ENCODE measurements around the gene DLGAP1.

DLGAP1 gene

DNA sequence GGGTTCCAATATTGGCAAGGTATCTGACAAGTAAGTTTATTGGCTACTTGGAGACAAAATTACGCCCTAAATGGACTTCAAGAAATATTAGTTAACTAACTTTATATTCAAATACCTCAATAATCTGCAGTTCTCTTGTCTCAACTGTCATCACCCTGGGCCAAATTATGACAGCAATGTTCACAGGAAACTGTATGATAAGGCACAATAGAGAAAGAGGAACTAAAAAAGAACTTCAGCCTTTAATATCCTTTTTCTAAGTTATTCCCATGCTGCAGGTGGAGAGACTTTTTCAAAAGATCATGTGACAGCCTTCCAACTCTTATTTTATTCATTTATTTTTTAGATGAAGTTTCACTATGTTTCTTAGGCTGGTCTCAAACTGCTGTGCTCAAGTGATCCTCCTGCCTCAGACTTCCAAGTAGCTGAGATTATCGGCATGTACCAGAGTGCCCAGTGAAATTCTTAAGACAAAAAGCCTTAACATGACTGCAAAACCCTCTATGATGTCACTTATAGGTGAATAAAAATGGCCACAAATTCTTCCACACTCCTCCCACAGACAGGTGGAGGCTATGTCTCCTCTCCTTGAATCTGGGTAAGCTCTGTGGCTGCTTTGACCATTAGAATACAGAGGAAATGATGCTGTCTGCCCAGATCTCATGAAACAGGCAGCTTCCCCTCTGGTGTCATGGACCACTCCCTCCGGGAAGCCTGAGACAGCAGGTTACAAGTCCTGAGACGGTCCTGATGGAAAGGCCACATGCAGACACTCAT lies 794.2 kb downstream of the DLGAP1 start:
- ChIA-PET CTCF (interaction anchor here (0.5 kb wide), 1 partner anchor 28 kb away, joined by 4 read pairs; no protein-coding TSS in a partner anchor), POLR2A (no interaction called here)
- no peak for DNase-seq (ENCODE audit: extremely low spot score)
- TF ChIP-seq LEF1 (IDR thresholded peaks at IDR 0.05; ENCODE audit: borderline replicate concordance) (no peak), ELF4 (IDR thresholded peaks at IDR 0.05) (no peak), FOXK2 (IDR thresholded peaks at IDR 0.05) (no peak), ZNF384 (IDR thresholded peaks at IDR 0.05) (no peak), FOXM1 (IDR thresholded peaks at IDR 0.05; ENCODE audit: borderline replicate concordance) (no peak), TARDBP (IDR thresholded peaks at IDR 0.05) (no peak), SUZ12 (IDR thresholded peaks at IDR 0.05) (no peak), SP1 (IDR thresholded peaks at IDR 0.05) (no peak)
- TF ChIP-seq, protein P1, sequence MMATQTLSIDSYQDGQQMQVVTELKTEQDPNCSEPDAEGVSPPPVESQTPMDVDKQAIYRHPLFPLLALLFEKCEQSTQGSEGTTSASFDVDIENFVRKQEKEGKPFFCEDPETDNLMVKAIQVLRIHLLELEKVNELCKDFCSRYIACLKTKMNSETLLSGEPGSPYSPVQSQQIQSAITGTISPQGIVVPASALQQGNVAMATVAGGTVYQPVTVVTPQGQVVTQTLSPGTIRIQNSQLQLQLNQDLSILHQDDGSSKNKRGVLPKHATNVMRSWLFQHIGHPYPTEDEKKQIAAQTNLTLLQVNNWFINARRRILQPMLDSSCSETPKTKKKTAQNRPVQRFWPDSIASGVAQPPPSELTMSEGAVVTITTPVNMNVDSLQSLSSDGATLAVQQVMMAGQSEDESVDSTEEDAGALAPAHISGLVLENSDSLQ (IDR thresholded peaks at IDR 0.05), result no peak

DNA sequence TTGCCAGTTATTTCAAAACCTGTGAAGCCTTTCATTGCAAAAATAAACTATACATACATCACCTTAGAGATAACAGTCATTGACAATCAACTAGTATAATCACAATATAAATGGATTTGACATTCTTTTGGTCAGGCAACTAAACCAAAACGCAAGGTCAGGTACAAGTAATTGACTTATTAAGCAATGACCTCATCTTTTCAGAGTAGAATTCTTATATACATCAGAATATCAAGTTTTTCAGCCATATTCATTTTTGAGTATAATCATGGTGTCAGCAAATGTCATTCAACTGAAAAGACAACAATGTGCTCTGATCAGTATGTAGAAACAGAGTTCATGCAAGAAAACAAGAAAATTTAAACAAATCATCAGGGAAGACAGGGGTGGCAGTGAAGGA lies 796.6 kb downstream of the DLGAP1 start:
- ChIA-PET POLR2A (interaction anchor here (0.8 kb wide), 1 partner anchor 55 kb away, joined by 3 read pairs; no protein-coding TSS in a partner anchor), CTCF (interaction anchor here (1.1 kb wide), 1 partner anchor 205 kb away, joined by 5 read pairs; no protein-coding TSS in a partner anchor)
- TF ChIP-seq SUZ12 (IDR thresholded peaks at IDR 0.05) (no peak), NFRKB (IDR thresholded peaks at IDR 0.05) (no peak), ARNT (IDR thresholded peaks at IDR 0.05) (no peak), BHLHE40 (IDR thresholded peaks at IDR 0.05; ENCODE audit: borderline replicate concordance) (no peak), L3MBTL2 (conservative IDR thresholded peaks at IDR 0.05) (no peak), TARDBP (IDR thresholded peaks at IDR 0.05) (no peak)
- DNase-seq (ENCODE audit: extremely low spot score), result no peak

DNA sequence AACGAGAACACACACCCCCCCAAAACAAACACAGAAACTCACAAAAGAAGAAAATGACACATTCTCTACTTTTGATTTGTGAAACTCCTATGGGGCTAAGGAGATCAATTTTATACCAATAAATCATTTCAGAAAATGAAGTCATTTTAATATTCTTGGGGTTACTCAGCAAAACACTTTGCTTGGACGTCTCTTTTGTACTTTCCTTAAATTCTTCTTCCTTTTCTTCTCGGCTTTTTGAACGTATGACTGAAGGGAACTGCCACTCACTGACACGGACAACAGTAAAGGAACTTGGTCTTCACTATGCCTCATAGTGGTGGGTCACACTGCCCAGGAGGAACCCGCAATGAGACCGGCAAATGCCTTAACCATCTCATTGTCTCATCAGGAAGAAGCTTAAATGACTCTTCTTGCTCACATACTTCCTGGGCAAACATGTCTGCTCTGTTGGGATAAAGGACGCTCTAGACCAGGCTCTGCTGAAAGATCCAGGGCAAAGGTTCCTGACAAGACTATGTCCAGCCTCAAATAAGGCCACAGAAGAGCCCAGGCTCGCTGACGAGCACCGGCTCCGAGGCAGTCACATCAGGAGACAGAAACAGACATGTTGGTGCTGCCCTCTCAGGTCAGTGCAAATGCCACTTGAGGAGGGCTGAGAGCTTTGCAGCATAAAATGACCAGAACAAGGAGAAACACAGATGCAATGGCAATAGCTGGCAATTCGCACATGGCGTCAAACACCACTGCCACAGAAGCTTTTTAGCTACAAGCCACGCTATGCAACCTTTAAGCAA lies 799.7 kb downstream of the DLGAP1 start:
- POLR2A ChIA-PET, result no interaction called here
- DNase-seq (ENCODE audit: extremely low spot score), result no peak
- TF ChIP-seq SP1 (IDR thresholded peaks at IDR 0.05), result no peak
- TF ChIP-seq ZNF384 (IDR thresholded peaks at IDR 0.05), result no peak
- no peak for TF ChIP-seq NFRKB (IDR thresholded peaks at IDR 0.05)
- no peak for TF ChIP-seq LEF1 (IDR thresholded peaks at IDR 0.05; ENCODE audit: borderline replicate concordance)
- no peak for TF ChIP-seq BHLHE40 (IDR thresholded peaks at IDR 0.05; ENCODE audit: borderline replicate concordance)
- TF ChIP-seq HDGF (IDR thresholded peaks at IDR 0.05; ENCODE audit: borderline replicate concordance), result no peak
- no peak for TF ChIP-seq CTBP1 (IDR thresholded peaks at IDR 0.05; ENCODE audit: borderline replicate concordance)
- no peak for TF ChIP-seq TARDBP (IDR thresholded peaks at IDR 0.05)
- TF ChIP-seq FOXK2 (IDR thresholded peaks at IDR 0.05), result no peak
- TF ChIP-seq SUZ12 (IDR thresholded peaks at IDR 0.05), result no peak
- TF ChIP-seq FOXM1 (IDR thresholded peaks at IDR 0.05; ENCODE audit: borderline replicate concordance), result no peak
- no peak for TF ChIP-seq L3MBTL2 (conservative IDR thresholded peaks at IDR 0.05)
- TF ChIP-seq ELF4 (IDR thresholded peaks at IDR 0.05), result no peak
- TF ChIP-seq ARNT (IDR thresholded peaks at IDR 0.05), result no peak
- TF ChIP-seq, protein P1 (IDR thresholded peaks at IDR 0.05), result no peak
- no peak for TF ChIP-seq FOXA1 (IDR thresholded peaks at IDR 0.05)
- CTCF ChIA-PET, result no interaction called here

DNA sequence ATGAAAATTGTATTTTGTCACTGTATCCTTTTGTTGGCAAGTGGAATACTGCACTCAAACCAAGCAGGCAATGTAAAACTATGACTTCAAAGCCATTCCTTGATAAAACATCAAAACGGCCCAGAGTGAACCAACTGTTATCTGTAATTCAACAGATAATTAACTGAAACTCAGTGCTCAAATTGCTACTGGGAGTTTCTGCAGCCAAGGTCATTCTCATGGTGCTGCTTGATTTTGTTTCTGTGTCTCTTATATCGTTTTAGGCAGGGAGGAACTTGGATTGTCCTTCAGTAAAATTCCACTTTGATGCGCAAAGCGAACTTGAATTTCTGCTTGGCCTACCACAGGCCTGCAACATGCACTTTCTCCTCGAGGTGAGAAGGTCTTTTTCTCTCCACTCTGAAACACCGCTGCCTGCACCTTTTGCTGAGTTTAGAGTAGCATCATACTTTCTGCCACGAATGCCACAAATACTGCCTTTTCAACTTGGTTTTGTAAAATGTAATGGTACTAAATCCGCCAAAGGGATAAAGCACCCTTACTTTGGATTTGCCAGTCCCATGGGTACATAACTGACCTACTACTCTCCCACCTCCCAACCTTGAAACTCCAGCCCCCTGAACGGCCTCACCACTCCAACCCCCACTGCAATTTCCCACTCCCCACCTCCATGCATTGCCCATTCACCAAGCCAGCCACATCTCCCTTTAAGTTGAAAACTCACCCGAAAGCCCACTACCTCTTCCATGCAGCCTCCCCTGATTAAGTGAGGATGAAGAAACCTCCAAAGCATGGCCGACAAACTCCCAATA lies 800.5 kb downstream of the DLGAP1 start:
- CTCF ChIA-PET, result interaction anchor here (0.5 to 1.1 kb wide), 2 partner anchors 10 to 59 kb away, joined by 3 read pairs; no protein-coding TSS in a partner anchor
- POLR2A ChIA-PET, result interaction anchor here (1.2 kb wide), 1 partner anchor 52 kb away, joined by 3 read pairs; no protein-coding TSS in a partner anchor

DNA sequence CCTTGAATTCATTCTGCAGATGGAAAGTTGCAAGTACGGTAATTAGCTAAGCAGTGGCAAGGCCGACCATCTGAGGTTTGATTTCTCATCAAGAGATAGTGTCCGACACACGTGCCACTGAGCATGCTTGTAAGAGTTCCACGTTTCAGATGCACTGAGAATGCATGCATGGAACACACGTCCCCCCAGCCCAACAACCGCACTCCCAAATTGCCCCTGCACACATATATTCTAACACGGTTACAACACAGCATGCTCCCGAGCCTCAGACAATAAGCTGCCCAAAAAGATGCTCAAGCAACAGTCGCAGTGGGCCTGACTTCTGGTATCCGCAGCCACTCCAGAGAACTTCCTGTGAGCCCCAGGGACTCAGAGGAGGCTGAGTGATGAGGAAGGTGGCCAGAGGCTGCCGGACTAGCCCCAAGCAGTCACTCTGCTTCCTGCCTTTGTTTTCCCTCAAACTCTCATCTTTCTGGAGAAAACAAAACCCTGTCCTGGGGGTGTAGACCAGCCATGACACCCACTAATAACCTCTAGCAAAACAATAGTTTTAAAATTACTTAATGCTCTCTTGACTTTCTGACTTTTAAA lies 801.2 kb downstream of the DLGAP1 start:
- ChIA-PET CTCF (interaction anchor here (0.5 to 1.1 kb wide), 2 partner anchors 11 to 58 kb away, joined by 3 read pairs; no protein-coding TSS in a partner anchor), POLR2A (interaction anchor here (1.2 kb wide), 1 partner anchor 51 kb away, joined by 3 read pairs; no protein-coding TSS in a partner anchor)
- TF ChIP-seq SP1 (IDR thresholded peaks at IDR 0.05), result no peak
- TF ChIP-seq HDGF (IDR thresholded peaks at IDR 0.05; ENCODE audit: borderline replicate concordance), result no peak
- no peak for TF ChIP-seq ZNF384 (IDR thresholded peaks at IDR 0.05)
- TF ChIP-seq FOXM1 (IDR thresholded peaks at IDR 0.05; ENCODE audit: borderline replicate concordance), result no peak
- TF ChIP-seq TARDBP (IDR thresholded peaks at IDR 0.05), result no peak
- TF ChIP-seq, protein P1 (IDR thresholded peaks at IDR 0.05), result no peak
- TF ChIP-seq FOXA1 (IDR thresholded peaks at IDR 0.05), result no peak
- no peak for TF ChIP-seq SUZ12 (IDR thresholded peaks at IDR 0.05)
- no peak for TF ChIP-seq ARNT (IDR thresholded peaks at IDR 0.05)
- no peak for TF ChIP-seq BHLHE40 (IDR thresholded peaks at IDR 0.05; ENCODE audit: borderline replicate concordance)
- no peak for TF ChIP-seq LEF1 (IDR thresholded peaks at IDR 0.05; ENCODE audit: borderline replicate concordance)
- no peak for DNase-seq (ENCODE audit: extremely low spot score)

More for the DNA sequence above, 800.5 kb downstream of the DLGAP1 start:
- TF ChIP-seq TARDBP (IDR thresholded peaks at IDR 0.05) (no peak), FOXA1 (IDR thresholded peaks at IDR 0.05) (no peak), ZNF384 (IDR thresholded peaks at IDR 0.05) (no peak), LEF1 (IDR thresholded peaks at IDR 0.05; ENCODE audit: borderline replicate concordance) (no peak), ELF4 (IDR thresholded peaks at IDR 0.05) (no peak), SUZ12 (IDR thresholded peaks at IDR 0.05) (no peak)
- TF ChIP-seq, protein P1 (IDR thresholded peaks at IDR 0.05), result no peak
- no peak for DNase-seq (ENCODE audit: extremely low spot score)
